Activated CD8-positive, alpha-beta memory T cell treated with anti-CD3 and anti-CD28 coated beads for 36 hours (primary cell): ENCODE data around the gene DNER. TPM values are rescaled to one million over a fixed set of nuclear protein-coding genes. Genes with fewer than 3 reads are reported as not detected.
"Not testable (repeated sequence)": the region's sequence is repeated elsewhere in the genome, so short reads cannot be mapped to it uniquely, and the experiment has no call there.

Experiments used
- CTCF ChIA-PET: fragments of 350-600 bp; sonication (Branson Sonifier 250); formaldehyde crosslinking; loops from one replicate; lab custom pipeline; 2021; ENCODE audit warnings: antibody characterized with exemption; lab: Charles Lee
- POLR2A ChIA-PET: fragments of 350-600 bp; sonication (Branson Sonifier 250); formaldehyde crosslinking; loops from one replicate; lab custom pipeline; 2021; ENCODE audit warnings: antibody characterized with exemption; lab: Charles Lee
- total RNA-seq, 2 experiments: library from RNA; stranded (reverse); gene quantifications; one replicate each; pipeline ENCODE4 v1.2.3, GENCODE V29; 2021

The DNER gene
- total RNA-seq, 2 experiments from 2014 or later, result not detected

- ChIA-PET POLR2A (no interaction called here), CTCF (no interaction called here)
Observed at GRCh38 chr2:229636571-229636970, 77.8 kb downstream of the DNER start.

GRCh38 chr2:229635371-229635680, 79.0 kb downstream of the DNER start:
- ChIA-PET CTCF (no interaction called here), POLR2A (no interaction called here)

GRCh38 chr2:229634601-229635370, 79.6 kb downstream of the DNER start:
- ChIA-PET CTCF (no interaction called here), POLR2A (no interaction called here)

GRCh38 chr2:229633556-229633955, 80.8 kb downstream of the DNER start:
- CTCF ChIA-PET, result no interaction called here
- POLR2A ChIA-PET, result no interaction called here

- POLR2A ChIA-PET, result no interaction called here
- CTCF ChIA-PET, result no interaction called here
Observed at GRCh38 chr2:229629039-229629438, 85.3 kb downstream of the DNER start.

GRCh38 chr2:229627728-229628127, 86.6 kb downstream of the DNER start:
- CTCF ChIA-PET, result no interaction called here
- POLR2A ChIA-PET, result no interaction called here

GRCh38 chr2:229622495-229623355, 91.6 kb downstream of the DNER start:
- POLR2A ChIA-PET, result no interaction called here

GRCh38 chr2:229620759-229621158, 93.6 kb downstream of the DNER start:
- ChIA-PET POLR2A (no interaction called here), CTCF (no interaction called here)

More at GRCh38 chr2:229622495-229623355, 91.6 kb downstream of the DNER start:
- CTCF ChIA-PET, result no interaction called here

GRCh38 chr2:229620289-229620688, 94.1 kb downstream of the DNER start:
- POLR2A ChIA-PET, result no interaction called here
- CTCF ChIA-PET, result no interaction called here

GRCh38 chr2:229616433-229616832, 97.9 kb downstream of the DNER start:
- ChIA-PET POLR2A (no interaction called here), CTCF (no interaction called here)

GRCh38 chr2:229614021-229614420, 100.3 kb downstream of the DNER start:
- POLR2A ChIA-PET, CTCF ChIA-PET: not testable (repeated sequence)

- POLR2A ChIA-PET, result no interaction called here
Observed at GRCh38 chr2:229612384-229612971, 101.9 kb downstream of the DNER start.

GRCh38 chr2:229611360-229611759, 103.0 kb downstream of the DNER start:
- CTCF ChIA-PET, result no interaction called here
- POLR2A ChIA-PET, result no interaction called here

More at GRCh38 chr2:229612384-229612971, 101.9 kb downstream of the DNER start:
- CTCF ChIA-PET, result no interaction called here

GRCh38 chr2:229610872-229611271, 103.5 kb downstream of the DNER start:
- POLR2A ChIA-PET, result no interaction called here
- CTCF ChIA-PET, result no interaction called here

GRCh38 chr2:229610333-229610732, 104.0 kb downstream of the DNER start:
- ChIA-PET POLR2A (no interaction called here), CTCF (no interaction called here)

GRCh38 chr2:229601936-229602335, 112.4 kb downstream of the DNER start:
- POLR2A ChIA-PET, result no interaction called here
- CTCF ChIA-PET, result no interaction called here

- POLR2A ChIA-PET, result no interaction called here
- CTCF ChIA-PET, result no interaction called here
Observed at GRCh38 chr2:229601396-229601795, 113.0 kb downstream of the DNER start.

- ChIA-PET CTCF (no interaction called here), POLR2A (no interaction called here)
Observed at GRCh38 chr2:229598227-229598626, 116.1 kb downstream of the DNER start.

GRCh38 chr2:229596796-229597195, 117.6 kb downstream of the DNER start:
- POLR2A ChIA-PET, result no interaction called here
- CTCF ChIA-PET, result no interaction called here

GRCh38 chr2:229591611-229592010, 122.7 kb downstream of the DNER start:
- ChIA-PET CTCF (no interaction called here), POLR2A (no interaction called here)
